RWPE1 (cell line): ENCODE results near the gene TMEM108.

ENCODE experiments used
- CTCF ChIA-PET: fragments of 350-600 bp; sonication (Branson Sonifier 250); formaldehyde crosslinking; extraction: SDS; loops from one replicate; lab custom pipeline; 2021; lab: Yijun Ruan, JAX
- POLR2A ChIA-PET: fragments of 400-600 bp; formaldehyde crosslinking; extraction: SDS; loops from one replicate; lab custom pipeline; 2020; ENCODE audit warnings: antibody characterized with exemption; ENCODE audit not compliant: low non-redundant PET; lab: Yijun Ruan, JAX
- DNase-seq: peaks from one replicate; pipeline ENCODE4 v3.0.0; 2012; ENCODE audit warnings: low spot score
- H3K27ac ChIP-seq: fragments of 450-650 bp; 2 replicates; pipeline ENCODE4 v1.5.1; 2017
- TF ChIP-seq, protein P1 (sequence below): fragments of 450-650 bp; conservative IDR thresholded peaks from 2 replicates; pipeline ENCODE4 v1.5.1; 2017; ENCODE audit warnings: low read depth, mild to moderate bottlenecking

The TMEM108 gene

DNA sequence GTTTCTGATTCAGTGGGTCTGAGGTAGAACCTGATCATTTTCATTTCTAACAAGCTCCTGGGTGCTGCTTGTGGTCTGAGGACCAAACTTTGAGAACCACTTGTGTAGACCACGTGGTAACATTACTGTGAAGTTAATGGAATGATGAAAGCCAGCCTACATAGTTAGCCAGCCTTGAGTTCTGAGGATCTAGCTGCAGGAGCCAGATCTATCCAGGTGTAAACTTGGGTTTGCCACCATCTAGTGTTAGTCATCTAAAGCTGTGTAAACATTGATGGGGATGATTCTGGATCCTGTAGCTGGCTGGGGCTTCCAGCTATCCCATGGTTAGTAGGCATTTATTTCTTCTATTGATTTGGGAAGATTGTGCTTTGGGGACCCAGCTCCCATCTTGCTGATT lies 170.0 kb downstream of the TMEM108 start:
- CTCF ChIA-PET, result interaction anchor here (0.9 to 1.1 kb wide), 2 partner anchors 166 to 176 kb away, joined by 3 read pairs; no protein-coding TSS in a partner anchor
- TF ChIP-seq, protein P1, sequence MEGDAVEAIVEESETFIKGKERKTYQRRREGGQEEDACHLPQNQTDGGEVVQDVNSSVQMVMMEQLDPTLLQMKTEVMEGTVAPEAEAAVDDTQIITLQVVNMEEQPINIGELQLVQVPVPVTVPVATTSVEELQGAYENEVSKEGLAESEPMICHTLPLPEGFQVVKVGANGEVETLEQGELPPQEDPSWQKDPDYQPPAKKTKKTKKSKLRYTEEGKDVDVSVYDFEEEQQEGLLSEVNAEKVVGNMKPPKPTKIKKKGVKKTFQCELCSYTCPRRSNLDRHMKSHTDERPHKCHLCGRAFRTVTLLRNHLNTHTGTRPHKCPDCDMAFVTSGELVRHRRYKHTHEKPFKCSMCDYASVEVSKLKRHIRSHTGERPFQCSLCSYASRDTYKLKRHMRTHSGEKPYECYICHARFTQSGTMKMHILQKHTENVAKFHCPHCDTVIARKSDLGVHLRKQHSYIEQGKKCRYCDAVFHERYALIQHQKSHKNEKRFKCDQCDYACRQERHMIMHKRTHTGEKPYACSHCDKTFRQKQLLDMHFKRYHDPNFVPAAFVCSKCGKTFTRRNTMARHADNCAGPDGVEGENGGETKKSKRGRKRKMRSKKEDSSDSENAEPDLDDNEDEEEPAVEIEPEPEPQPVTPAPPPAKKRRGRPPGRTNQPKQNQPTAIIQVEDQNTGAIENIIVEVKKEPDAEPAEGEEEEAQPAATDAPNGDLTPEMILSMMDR, result no peak
- no peak for DNase-seq
- POLR2A ChIA-PET, result no interaction called here
- H3K27ac ChIP-seq, result no peak overlapping the region

GRCh38 chr3:133209871-133210550 lies 171.8 kb downstream of the TMEM108 start:
- DNase-seq, result no peak
- TF ChIP-seq, protein P1, result no peak
- ChIA-PET POLR2A (no interaction called here), CTCF (no interaction called here)
- no peak overlapping the region for H3K27ac ChIP-seq

DNA sequence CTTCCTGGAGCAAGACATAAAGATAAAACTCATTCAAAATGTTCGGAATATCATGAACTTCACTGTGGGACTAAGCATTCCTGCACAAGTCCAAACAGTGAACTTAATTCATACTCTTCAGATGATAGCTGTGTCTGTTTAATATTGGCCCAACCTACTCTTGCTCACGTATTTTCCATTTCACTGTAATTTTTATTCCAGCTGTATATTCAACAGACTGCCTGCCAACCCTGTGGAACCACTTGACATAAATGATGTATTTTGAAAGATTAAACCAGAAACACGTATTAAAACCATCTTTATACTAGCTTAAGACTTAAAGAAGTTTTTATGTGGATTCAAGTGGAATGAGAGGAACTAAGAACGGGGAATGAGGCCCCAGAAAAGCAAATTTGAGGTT lies 172.5 kb downstream of the TMEM108 start:
- no peak overlapping the region for H3K27ac ChIP-seq
- ChIA-PET POLR2A (no interaction called here), CTCF (no interaction called here)
- no peak for DNase-seq
- TF ChIP-seq, protein P1, result no peak

GRCh38 chr3:133211449-133211848 lies 173.3 kb downstream of the TMEM108 start:
- no peak for DNase-seq
- ChIA-PET POLR2A (no interaction called here), CTCF (no interaction called here)
- H3K27ac ChIP-seq, result no peak overlapping the region
- TF ChIP-seq, protein P1, result no peak

GRCh38 chr3:133211856-133212255 lies 173.7 kb downstream of the TMEM108 start:
- ChIA-PET POLR2A (no interaction called here), CTCF (no interaction called here)
- H3K27ac ChIP-seq, result no peak overlapping the region
- TF ChIP-seq, protein P1, result no peak
- DNase-seq, result no peak

DNA sequence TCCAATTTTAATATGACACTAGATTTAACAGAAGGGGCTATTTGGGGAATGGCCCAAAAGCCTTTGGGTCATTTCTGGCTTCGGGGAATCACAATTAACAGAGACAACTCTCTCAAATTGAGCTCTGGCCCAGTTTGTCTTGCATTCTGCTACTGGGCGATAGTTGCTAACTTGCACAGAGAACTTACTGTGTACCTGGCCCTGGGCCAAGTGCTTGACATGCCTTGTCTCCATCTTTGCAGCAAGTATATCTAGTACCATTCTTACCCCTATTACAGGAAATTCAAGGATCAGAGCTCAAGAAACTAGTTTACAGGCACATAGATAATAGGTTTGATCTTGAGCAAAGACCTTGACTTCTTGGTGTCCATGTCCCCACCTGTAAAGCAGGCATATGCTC lies 175.7 kb downstream of the TMEM108 start:
- POLR2A ChIA-PET, result no interaction called here
- DNase-seq, result no peak
- TF ChIP-seq, protein P1, result no peak
- no peak overlapping the region for H3K27ac ChIP-seq
- CTCF ChIA-PET, result interaction anchor here (0.6 kb wide), 1 partner anchor 11 kb away, joined by 3 read pairs; no protein-coding TSS in a partner anchor
